CD14-positive monocyte (primary cell): ENCODE results near the gene THG1L. TPM values are rescaled to one million over a fixed set of nuclear protein-coding genes. Genes with fewer than 3 reads are reported as not detected.

Experiments
- DNase-seq, 3 donors: peaks; one replicate each; pipeline ENCODE4 v3.0.0-alpha.2; 2011 to 2022
- H2AFZ ChIP-seq: 2 replicates; pipeline ENCODE4 v1.6.0; 2012; ENCODE audit warnings: mild to moderate bottlenecking, low read depth, low read length, inconsistent platforms; ENCODE audit not compliant: insufficient read depth, poor library complexity, severe bottlenecking
- H3K27ac ChIP-seq, 2 donors: 1 replicate in 1 of 2; 2 replicates in 1 of 2; pipeline ENCODE4 v1.5.1; 2012 to 2013; ENCODE audit warnings: low read length in 2 of 2, control low read depth in 1 of 2, inconsistent platforms in 1 of 2, low read depth in 1 of 2, mild to moderate bottlenecking in 1 of 2
- H3K27me3 ChIP-seq, 2 donors: one replicate each; pipeline versions ENCODE4 v1.6.0 to v1.6.1; 2011 to 2013; ENCODE audit warnings: low read length in 2 of 2; ENCODE audit not compliant: control insufficient read depth in 2 of 2, insufficient read depth in 2 of 2
- H3K36me3 ChIP-seq, 2 donors: replicated peaks in 1 of 2; 1 replicate in 1 of 2; 2 replicates in 1 of 2; pipeline versions ENCODE4 v1.5.1 to v1.6.1; 2012 to 2013; ENCODE audit warnings: low read length in 2 of 2, control low read depth in 1 of 2, inconsistent platforms in 1 of 2, mild to moderate bottlenecking in 1 of 2; ENCODE audit not compliant: insufficient read depth in 2 of 2, control insufficient read depth in 1 of 2
- H3K4me1 ChIP-seq, 2 donors: 1 replicate in 1 of 2; 2 replicates in 1 of 2; pipeline versions ENCODE4 v1.5.1 to v1.6.1; 2012 to 2013; ENCODE audit warnings: low read length in 2 of 2, control low read depth in 1 of 2, inconsistent platforms in 1 of 2, mild to moderate bottlenecking in 1 of 2, moderate library complexity in 1 of 2; ENCODE audit not compliant: insufficient read depth in 2 of 2, control insufficient read depth in 1 of 2
- H3K4me2 ChIP-seq: replicated peaks from 2 replicates; pipeline ENCODE3; 2012; ENCODE audit warnings: low read length, moderate library complexity, mild to moderate bottlenecking; ENCODE audit not compliant: poor library complexity, severe bottlenecking; ENCODE audit errors: extremely low read depth
- H3K4me3 ChIP-seq, 3 experiments: fragments of 200-600 bp in 1 of 3; sonication (generic) in 1 of 3; replicated peaks in 1 of 3; 1 replicate in 2 of 3; 2 replicates in 1 of 3; pipeline ENCODE4 v1.5.1; 2011 to 2013; ENCODE audit warnings: low read length in 3 of 3, mild to moderate bottlenecking in 3 of 3, control low read depth in 2 of 3, low read depth in 2 of 3, inconsistent platforms in 1 of 3, moderate library complexity in 1 of 3
- H3K79me2 ChIP-seq: 2 replicates; pipeline ENCODE4 v1.6.0; 2012; ENCODE audit warnings: mild to moderate bottlenecking, control low read depth, inconsistent platforms, low read length, moderate library complexity; ENCODE audit not compliant: insufficient read depth
- H3K9ac ChIP-seq: 2 replicates; pipeline ENCODE4 v1.6.0; 2017; ENCODE audit warnings: low read length, mild to moderate bottlenecking; ENCODE audit not compliant: insufficient read depth, poor library complexity, severe bottlenecking
- H3K9me3 ChIP-seq, 2 donors: replicated peaks in 1 of 2; 1 replicate in 1 of 2; 2 replicates in 1 of 2; pipeline versions ENCODE4 v1.5.1 to v1.6.1; 2012 to 2013; ENCODE audit warnings: low read length in 2 of 2, control low read depth in 1 of 2; ENCODE audit not compliant: control insufficient read depth in 1 of 2, insufficient read depth in 1 of 2
- H4K20me1 ChIP-seq: 2 replicates; pipeline ENCODE4 v1.6.0; 2012; ENCODE audit warnings: mild to moderate bottlenecking, low read length, control low read depth, moderate library complexity; ENCODE audit not compliant: insufficient read depth
- H3K27ac Mint-ChIP-seq, 7 donors: one replicate each; pipeline ENCODE4 v1.8.0; 2020; ENCODE audit warnings: mild to moderate bottlenecking in 7 of 7, mixed read lengths in 7 of 7, moderate library complexity in 6 of 7, inconsistent platforms in 2 of 7
- H3K27me3 Mint-ChIP-seq, 3 donors: one replicate each; pipeline ENCODE4 v1.8.0; 2021 to 2022; ENCODE audit warnings: low read depth in 3 of 3, mild to moderate bottlenecking in 3 of 3, mixed read lengths in 3 of 3, moderate library complexity in 3 of 3, inconsistent platforms in 1 of 3
- H3K36me3 Mint-ChIP-seq, 2 donors: one replicate each; pipeline ENCODE4 v1.8.0; 2020; ENCODE audit warnings: mixed read lengths in 2 of 2, inconsistent platforms in 1 of 2, mild to moderate bottlenecking in 1 of 2
- H3K4me1 Mint-ChIP-seq: one replicate; pipeline ENCODE4 v1.8.0; 2020; ENCODE audit warnings: mild to moderate bottlenecking, mixed read lengths
- H3K4me3 Mint-ChIP-seq, 2 donors: one replicate each; pipeline ENCODE4 v1.8.0; 2020; ENCODE audit warnings: mild to moderate bottlenecking in 2 of 2, mixed read lengths in 2 of 2, moderate library complexity in 1 of 2
- H3K9me3 Mint-ChIP-seq, 7 donors: one replicate each; pipeline ENCODE4 v1.8.0; 2020 to 2022; ENCODE audit warnings: mixed read lengths in 7 of 7, mild to moderate bottlenecking in 6 of 7, moderate library complexity in 6 of 7, inconsistent platforms in 2 of 7
- WGBS: methylation state at CpG from one replicate; pipeline ENCODE4 v1.1.5; 2013; ENCODE audit warnings: missing lambda C conversion rate; ENCODE audit not compliant: insufficient coverage; 5-methylcytosine and 5-hydroxymethylcytosine counted together
- intact Hi-C, 2 donors: fragments of 100-400 bp; cut with micrococcal nuclease; formaldehyde crosslinking; loops; one replicate each; pipeline versions ENCODE4 v1.15.0 to v1.15.1; 2023
- polyA plus RNA-seq, 3 donors: library from polyadenylated mRNA; depleted of rRNA in 1 of 3; unstranded in 2 of 3; stranded (reverse) in 1 of 3; fragments of 300-500 nt in 2 of 3; fragments of >200 nt in 1 of 3; fragmentation: Illumina TruSeq in 2 of 3; gene quantifications; 1 replicate in 2 of 3; 2 replicates in 1 of 3; pipeline ENCODE4 v1.2.3, GENCODE V29; 2012 to 2021
- TF ChIP-seq, protein P1 (sequence below): fragments of 200-600 bp; IDR thresholded peaks from one replicate; pipeline ENCODE4 v1.8.0; 2022; ENCODE audit warnings: antibody characterized with exemption, mild to moderate bottlenecking

Gene THG1L
- polyA plus RNA-seq, 3 donors, result 7.6 to 12.2 (median 7.6) TPM

GRCh38 chr5:157747173-157747740 lies 16.0 kb downstream of the THG1L start:
- TF ChIP-seq, protein P1, sequence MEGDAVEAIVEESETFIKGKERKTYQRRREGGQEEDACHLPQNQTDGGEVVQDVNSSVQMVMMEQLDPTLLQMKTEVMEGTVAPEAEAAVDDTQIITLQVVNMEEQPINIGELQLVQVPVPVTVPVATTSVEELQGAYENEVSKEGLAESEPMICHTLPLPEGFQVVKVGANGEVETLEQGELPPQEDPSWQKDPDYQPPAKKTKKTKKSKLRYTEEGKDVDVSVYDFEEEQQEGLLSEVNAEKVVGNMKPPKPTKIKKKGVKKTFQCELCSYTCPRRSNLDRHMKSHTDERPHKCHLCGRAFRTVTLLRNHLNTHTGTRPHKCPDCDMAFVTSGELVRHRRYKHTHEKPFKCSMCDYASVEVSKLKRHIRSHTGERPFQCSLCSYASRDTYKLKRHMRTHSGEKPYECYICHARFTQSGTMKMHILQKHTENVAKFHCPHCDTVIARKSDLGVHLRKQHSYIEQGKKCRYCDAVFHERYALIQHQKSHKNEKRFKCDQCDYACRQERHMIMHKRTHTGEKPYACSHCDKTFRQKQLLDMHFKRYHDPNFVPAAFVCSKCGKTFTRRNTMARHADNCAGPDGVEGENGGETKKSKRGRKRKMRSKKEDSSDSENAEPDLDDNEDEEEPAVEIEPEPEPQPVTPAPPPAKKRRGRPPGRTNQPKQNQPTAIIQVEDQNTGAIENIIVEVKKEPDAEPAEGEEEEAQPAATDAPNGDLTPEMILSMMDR, result no peak
- H2AFZ ChIP-seq, result no peak overlapping the region

DNA sequence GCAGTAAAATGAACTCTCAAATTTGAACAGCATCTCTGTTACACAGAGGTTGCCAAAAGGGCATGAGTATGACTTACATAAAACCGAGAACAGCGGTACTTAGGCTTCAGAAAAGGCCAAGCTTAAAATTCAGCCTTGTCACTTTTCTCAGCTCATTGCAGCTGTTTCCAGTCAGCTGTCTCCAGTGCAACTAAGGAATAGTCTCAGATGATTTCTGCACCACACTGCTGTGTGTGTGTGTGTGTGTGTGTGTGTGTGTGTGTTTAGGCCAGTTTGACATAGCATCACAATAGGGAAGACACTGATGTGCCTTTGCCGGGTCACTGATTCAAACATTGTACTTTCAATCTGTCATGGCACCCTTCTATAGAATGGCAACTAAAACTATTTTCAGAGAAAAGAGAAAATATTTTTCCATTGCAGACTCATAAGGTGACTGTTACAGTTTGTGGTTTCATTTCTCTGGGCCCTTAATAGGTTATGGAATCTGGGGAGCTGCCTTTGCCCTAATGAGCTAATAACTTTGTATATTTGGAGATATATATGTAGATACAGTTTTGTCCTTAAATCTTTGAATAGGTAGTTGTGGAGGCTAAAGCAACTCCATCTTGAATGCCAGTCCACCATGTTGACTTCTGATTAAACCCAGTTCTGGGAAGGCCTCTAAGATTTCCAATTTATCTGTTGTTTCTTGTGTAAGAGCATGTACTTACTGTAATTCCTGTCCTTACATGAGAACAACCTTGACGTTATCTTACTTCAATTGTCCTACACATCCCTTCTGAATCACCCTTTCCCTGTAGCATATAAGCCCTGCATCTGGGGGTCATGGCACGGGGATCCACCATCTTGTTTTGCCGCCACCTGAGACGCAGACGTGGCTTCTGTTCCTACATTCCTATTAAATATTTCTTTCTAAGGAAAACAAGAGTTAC lies 16.8 kb downstream of the THG1L start:
- H2AFZ ChIP-seq, result no peak overlapping the region
- no peak overlapping the region for H3K4me3 ChIP-seq
- peaks cover 14% of the 10 kb centered on the region for H3K4me1 Mint-ChIP-seq
- intact Hi-C loops, result loop anchor here in 1 of 2 donors (10.0 kb wide), 2 partner anchors 107 to 423 kb away; partner anchors contain the start of gene CLINT1
- H3K9me3 ChIP-seq, result no peaks in the 10 kb centered on the region
- H3K4me3 Mint-ChIP-seq, result no peak overlapping the region
- TF ChIP-seq, protein P1, result no peak
- no peaks in the 10 kb centered on the region for H4K20me1 ChIP-seq
- H3K9ac ChIP-seq, result no peak overlapping the region
- peaks cover 5% of the 10 kb centered on the region in 3 donors for H3K27me3 Mint-ChIP-seq
- peaks cover 9 to 14% of the 10 kb centered on the region in 2 donors for H3K36me3 Mint-ChIP-seq
- H3K4me1 ChIP-seq, result peaks cover 11 to 14% of the 10 kb centered on the region in 2 donors
- no peak overlapping the region for H3K27ac Mint-ChIP-seq
- no peaks in the 10 kb centered on the region for H3K27me3 ChIP-seq
- no peak overlapping the region for H3K4me2 ChIP-seq
- H3K9me3 Mint-ChIP-seq, result peaks cover 0 to 1% (median 0%) of the 10 kb centered on the region in 7 donors
- DNase-seq, result no peak
- WGBS, result 86% methylated on average over 3 of the region's 8 CpGs
- peaks cover 4 to 19% of the 10 kb centered on the region in 2 donors for H3K36me3 ChIP-seq
- peaks cover 3% of the 10 kb centered on the region for H3K79me2 ChIP-seq
- no peak overlapping the region for H3K27ac ChIP-seq

More at GRCh38 chr5:157747173-157747740, 16.0 kb downstream of the THG1L start:
- no peaks in the 10 kb centered on the region for H3K9me3 ChIP-seq
- H3K4me2 ChIP-seq, result no peak overlapping the region
- H3K36me3 ChIP-seq, result peaks cover 0 to 12% of the 10 kb centered on the region in 2 donors
- H3K4me1 Mint-ChIP-seq, result peaks cover 18% of the 10 kb centered on the region
- H3K27ac ChIP-seq, result no peak overlapping the region
- no peak overlapping the region for H3K27ac Mint-ChIP-seq
- no peak overlapping the region for H3K9ac ChIP-seq
- peaks cover 2 to 9% of the 10 kb centered on the region in 2 donors for H3K36me3 Mint-ChIP-seq
- H3K4me3 ChIP-seq, result no peak overlapping the region
- H3K4me3 Mint-ChIP-seq, result no peak overlapping the region
- H3K27me3 Mint-ChIP-seq, result peaks cover 5% of the 10 kb centered on the region in 3 donors
- peaks cover 3% of the 10 kb centered on the region for H3K79me2 ChIP-seq
- WGBS, result 100% methylated on average over 2 of the region's 6 CpGs
- H3K27me3 ChIP-seq, result no peaks in the 10 kb centered on the region
- no peaks in the 10 kb centered on the region for H4K20me1 ChIP-seq
- peaks cover 0 to 1% (median 0%) of the 10 kb centered on the region in 7 donors for H3K9me3 Mint-ChIP-seq
- H3K4me1 ChIP-seq, result peaks cover 12 to 17% of the 10 kb centered on the region in 2 donors
- no peak for DNase-seq
- intact Hi-C loops, result loop anchor here in 1 of 2 donors (10.0 kb wide), 2 partner anchors 108 to 422 kb away; partner anchors contain the start of gene CLINT1
